ENCODE results near the gene OMD.

The OMD gene

DNA sequence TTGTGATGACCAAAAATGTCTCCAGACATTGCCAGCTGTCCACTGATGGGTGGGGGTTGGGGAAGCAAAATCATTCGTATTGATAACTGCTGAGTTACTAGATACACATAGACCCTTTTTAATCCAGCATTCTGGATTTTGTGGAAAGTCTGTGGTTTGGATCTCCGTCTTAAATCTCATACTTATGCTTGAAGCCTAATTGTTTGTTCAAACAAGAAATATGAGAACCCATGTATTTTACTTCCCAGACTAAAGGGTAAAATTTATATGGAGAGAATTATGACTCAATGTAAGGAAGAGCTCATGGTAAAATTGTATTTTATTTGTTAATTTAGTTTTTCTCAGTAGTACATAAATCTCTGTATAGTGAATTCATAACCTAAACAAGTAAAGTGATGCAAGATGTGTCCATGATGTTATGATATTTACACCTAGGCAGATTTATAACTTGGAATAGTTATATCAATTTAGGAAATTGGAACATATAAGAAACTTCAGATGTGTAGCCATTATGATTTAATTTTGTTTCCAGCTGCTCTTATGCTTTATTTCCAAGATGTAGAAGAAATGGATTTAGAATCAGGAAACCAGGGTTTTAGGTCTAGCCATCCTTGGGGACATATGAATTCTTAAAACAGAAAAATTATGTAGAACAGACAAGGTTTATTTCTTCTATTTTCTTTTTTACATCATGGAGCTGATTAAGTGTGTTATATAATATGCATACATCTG lies 15.4 kb downstream of the OMD start:
- no peak for DNase-seq

DNA sequence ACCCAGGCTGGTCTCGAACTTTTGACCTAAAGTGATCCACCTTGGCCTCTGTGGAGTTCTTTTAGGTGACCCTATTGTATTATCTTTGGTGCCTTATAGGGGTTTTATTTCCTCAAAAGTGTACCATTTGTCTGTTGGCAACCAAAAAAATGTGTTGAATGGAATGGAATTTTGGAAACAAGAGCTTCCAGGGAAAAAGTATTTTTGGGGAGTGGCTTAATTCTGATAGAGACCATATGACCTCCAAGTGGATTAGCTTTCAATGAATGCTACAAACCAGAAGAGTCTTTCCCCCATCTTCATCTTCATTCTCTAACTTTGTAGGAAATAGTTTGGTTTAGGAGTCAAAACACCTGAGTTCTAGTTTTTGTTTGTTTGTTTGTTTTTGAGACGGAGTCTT lies 16.5 kb downstream of the OMD start:
- no peak for DNase-seq

DNA sequence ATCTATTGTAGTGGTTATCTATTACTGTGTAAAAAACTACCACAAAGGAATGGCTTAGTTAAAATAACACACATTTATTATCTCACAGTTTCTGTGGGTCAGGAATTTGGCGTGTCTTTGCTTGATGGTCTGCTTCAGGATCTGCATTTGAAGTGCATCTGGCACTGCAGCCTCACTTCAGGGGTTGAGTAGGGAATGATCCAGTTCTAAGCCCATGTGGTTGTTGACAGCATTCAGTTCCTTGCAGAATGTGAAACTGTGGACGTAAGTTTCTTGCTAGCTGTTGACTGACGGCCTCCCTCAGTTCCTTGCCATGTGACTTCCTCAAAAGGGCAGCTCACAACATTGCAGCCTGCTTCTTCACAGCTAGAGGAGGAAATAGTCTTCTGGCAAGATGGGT lies 17.8 kb downstream of the OMD start:
- peak; percentile 93 for DNase-seq

GRCh38 chr9:92405818-92406217 lies 18.5 kb downstream of the OMD start:
- DNase-seq: no peak

GRCh38 chr9:92404042-92404836 lies 20.0 kb downstream of the OMD start, which contains the start of gene OGN:
OGN (minus strand) TSS chr9:92404578; CDS start chr9:92403407, 1,171 bp downstream.
- no peak for DNase-seq

DNA sequence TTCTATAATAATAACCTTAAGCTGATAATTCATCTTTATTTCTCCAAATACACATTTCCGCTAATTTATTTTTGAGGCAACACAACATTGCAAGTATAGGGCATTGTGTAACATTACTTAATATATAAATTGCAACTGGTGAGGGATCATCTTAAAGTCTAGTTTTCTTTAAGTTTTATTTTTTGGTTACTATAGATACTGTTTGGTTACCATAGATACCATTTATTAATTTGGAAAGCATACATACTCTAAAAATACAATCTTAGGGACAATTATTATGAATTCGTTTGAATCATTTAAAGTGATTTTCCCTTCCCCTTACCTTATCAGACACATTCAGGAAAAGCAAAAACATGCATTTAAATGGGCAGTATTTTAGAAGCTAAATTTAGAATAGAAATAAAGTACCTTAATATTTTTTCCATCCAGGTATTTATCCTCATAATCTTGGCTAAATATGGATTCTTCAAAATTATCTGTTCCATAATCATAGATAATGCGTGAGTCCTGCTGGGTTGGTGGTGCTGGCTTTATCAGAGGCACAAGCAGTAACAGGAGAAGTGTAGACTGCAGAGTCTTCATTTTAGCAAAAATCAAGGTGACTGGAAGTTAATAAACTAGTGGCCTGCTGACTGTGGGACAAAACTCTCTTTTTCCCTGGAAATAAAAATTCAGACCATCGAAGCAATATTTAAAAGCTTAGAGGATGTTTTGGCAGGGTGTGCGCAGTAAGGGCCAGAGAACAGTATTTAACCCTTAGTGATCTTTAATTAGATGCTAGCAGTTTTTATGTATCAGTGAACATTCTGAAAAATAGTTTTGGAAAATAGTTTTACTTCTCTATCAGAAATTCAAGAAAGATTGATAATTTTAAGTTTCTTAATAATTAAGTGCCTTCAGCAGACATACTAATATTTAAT lies 21.2 kb downstream of the OMD start:
- DNase-seq: no peak

DNA sequence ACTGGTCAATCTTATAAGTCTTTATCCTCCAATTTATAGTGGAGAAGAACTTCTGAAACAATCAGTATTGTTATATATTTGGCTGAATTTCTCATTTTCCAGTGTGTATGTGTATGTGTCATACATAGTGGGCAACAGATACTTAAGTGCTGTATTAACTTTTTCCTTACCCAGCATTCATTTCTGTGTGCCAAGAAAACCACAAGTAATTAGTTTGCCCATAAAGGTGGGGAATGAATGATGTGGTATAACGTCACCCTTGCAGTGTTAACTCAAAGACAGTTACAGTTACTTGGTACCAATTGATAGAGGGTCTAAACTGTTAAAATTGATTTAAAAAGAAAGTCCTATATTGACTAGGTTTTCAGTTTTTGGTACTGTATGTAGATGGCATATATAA lies 21.9 kb downstream of the OMD start:
- no peak for DNase-seq

DNA sequence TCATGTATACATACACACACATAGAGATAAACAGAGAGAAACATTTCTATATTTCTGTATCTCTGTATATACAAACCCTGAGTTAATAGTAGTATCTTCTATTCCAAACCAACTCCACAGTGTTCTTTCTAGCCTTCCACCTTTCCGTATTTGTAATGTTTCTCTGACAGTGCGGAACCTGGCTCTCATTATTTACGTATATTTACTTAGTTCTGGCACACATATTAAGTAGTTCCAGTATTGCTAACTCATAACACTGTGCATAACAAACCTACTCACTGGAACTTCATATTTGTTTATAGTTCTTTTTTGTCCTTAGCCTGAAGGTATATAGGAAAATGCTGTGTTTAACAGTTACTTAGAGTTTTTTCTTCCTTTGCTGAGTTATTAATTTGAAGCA lies 26.4 kb downstream of the OMD start:
- DNase-seq: no peak

- DNase-seq: no peak
Observed at GRCh38 chr9:92395617-92396016, 28.7 kb downstream of the OMD start.

DNA sequence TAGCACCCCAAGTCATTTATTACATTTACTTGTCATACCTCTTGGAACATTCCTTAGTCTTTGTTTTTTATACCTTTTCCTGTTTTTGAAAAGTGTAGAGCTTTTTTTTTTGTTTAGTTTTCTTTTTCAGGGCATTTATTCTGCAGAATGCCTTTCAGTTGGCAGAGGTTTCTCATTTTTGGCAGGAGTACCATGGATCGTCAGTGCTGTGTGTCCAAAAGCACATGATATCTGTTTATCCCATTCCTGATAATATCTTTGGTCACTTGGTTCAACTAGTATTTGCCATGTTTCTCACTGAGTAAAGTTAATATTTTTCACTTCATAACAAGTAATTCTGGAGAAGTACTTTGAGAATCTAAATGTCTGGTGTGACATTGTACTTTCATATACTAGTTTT lies 30.6 kb downstream of the OMD start:
- DNase-seq: no peak

GRCh38 chr9:92392690-92393089 lies 31.6 kb downstream of the OMD start:
- no peak for DNase-seq

DNA sequence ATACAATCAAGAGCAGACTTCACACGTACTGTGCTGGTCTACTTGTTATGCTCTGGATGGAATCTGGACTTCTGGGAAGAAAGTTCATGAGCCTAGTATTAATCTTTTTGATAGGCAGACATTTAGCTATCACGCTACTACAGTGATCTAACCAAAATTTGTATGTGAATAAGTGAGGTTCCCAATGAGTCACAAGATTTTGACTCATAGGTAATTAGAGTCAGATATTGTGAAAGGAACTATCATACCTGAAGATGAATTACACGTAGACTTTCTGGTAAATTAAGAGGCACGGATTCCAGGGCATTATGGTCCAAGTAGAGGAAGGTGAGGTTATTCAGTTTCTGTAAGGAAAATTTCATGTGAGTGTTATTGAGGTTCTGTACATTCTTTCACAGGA lies 38.3 kb downstream of the OMD start:
- DNase-seq: no peak

- DNase-seq: no peak
Observed at GRCh38 chr9:92385477-92385876, 38.8 kb downstream of the OMD start.

- no peak for DNase-seq
Observed at GRCh38 chr9:92385001-92385400, 39.3 kb downstream of the OMD start.

DNA sequence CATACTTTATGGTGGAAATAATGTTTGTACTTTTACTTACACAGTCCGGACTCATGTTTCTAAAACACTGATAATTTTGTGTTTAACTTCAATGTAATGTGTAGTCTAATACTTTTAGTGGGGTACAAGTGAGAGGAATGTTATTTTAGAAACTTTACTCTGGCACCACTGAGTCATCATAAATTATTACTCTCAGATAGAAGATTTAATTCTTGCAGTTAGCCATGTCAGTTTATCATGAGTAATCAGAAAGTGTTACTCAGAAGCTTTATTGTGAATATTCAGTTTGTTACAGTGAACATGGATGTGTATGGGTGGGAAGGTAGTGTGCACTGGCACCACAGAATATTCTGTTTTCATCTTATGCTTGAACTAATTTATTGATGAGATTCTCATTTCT lies 39.9 kb downstream of the OMD start:
- DNase-seq: no peak

DNA sequence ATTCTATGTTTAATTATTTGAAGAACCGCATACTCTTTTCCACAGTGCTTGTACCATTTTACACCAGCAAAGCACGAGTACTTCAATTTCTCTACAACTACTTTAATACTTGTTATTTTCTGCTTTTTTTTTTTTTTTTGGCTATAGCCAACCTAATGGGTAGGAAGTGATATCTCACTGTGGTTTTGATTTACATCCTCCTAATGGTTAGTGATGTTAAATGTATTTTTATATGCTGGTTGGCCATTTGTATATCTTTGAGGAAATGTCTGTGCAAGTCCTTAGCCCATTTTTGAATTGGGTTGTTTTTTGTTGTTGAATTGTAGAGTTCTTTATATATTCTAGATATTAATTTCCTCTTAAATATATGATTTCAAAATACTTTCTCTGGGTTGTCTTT lies 42.5 kb downstream of the OMD start:
- DNase-seq: no peak

DNA sequence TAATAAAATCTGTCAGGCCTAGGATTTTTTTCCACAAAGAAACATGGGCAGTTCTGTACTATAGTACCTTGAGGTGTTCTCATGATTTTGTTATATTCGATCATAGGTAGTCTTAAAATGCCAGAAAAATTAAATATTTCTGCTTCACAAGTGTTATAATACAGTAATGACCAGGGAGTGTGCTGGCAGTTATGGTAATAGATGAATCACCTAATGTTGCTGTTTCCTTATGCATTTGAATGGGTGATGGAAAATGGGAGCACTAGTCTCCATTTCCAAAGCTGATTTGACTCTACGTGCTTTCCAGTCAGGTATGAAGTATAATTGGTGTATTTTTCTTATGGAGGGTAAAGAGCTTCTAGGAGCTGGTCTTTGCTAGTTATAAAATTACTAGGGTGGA lies 43.7 kb downstream of the OMD start:
- no peak for DNase-seq

DNA sequence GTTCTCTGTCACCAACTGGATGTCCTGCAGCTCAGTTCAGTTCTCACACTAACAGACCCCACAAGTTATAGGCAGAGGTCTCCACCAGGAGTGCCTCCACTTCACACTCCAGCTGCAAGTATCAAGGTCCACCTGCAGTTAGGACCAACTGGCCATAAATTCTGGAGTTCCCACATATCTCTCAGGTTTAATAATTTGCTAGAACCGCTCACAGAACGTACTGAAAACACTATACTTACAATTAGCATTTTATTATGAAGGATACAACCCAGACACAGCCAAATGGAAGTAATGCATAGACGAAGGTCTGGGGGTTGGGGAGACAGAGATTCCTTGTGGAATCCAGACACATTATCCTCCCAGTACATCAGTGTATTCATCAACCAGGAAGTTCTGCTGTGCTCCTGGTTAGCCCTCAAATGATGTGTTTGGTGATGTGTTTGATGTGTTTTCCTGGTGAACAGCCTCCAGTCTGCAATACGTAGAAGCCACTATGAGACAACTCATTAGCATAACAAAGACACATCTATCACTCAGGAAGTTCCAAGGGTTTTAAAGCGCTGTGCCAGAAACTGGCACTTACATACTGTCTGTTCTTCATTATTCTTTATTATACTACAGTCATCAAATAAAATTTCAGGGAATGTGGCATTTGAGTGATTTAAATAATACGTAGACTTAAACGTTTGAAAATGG lies 45.3 kb downstream of the OMD start:
- DNase-seq: no peak

GRCh38 chr9:92377876-92378275 lies 46.4 kb downstream of the OMD start:
- no peak for DNase-seq

GRCh38 chr9:92373167-92373566 lies 51.1 kb downstream of the OMD start:
- no peak for DNase-seq

DNA sequence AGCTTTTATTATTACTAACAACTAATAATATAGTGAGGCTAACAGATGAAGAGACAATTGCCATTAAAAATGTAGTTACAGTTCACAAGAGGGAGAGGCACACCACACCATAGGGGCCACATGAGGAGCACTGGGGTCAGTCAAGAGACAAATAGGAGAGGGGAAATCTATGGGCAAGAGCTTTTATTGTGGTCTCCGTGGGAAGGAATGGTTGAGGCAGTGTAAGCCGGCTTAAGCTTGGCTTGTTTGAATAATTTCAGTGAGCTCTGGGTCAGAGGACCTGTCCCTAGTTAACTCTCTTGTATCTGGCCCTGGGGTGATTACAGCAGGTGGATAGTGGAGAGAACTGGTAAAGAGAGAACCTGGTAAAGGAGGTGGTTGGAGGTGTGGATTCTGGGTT lies 55.2 kb downstream of the OMD start:
- no peak for DNase-seq
